Measurements from ENCODE around the gene BTG1.

DNA sequence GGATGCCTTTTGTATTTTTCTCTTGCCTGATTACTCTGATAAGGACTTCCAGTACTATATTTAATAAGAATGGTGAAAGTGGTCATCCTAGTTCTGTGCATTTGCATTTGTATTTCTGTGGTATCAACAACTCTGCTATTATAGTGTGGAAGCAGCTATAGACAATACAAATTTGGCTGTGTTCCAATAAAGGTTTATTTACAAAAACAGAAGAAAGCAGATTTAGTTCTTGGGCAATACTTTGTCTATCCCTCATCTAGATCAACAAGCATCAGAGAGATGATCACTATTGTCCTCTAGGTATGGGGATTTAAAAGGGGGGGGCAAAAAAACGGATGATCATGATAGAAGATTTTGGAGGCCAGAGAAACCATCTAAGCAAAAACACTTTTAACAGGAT lies 19.1 kb upstream of the BTG1 start:
- TF ChIP-seq, protein P1, sequence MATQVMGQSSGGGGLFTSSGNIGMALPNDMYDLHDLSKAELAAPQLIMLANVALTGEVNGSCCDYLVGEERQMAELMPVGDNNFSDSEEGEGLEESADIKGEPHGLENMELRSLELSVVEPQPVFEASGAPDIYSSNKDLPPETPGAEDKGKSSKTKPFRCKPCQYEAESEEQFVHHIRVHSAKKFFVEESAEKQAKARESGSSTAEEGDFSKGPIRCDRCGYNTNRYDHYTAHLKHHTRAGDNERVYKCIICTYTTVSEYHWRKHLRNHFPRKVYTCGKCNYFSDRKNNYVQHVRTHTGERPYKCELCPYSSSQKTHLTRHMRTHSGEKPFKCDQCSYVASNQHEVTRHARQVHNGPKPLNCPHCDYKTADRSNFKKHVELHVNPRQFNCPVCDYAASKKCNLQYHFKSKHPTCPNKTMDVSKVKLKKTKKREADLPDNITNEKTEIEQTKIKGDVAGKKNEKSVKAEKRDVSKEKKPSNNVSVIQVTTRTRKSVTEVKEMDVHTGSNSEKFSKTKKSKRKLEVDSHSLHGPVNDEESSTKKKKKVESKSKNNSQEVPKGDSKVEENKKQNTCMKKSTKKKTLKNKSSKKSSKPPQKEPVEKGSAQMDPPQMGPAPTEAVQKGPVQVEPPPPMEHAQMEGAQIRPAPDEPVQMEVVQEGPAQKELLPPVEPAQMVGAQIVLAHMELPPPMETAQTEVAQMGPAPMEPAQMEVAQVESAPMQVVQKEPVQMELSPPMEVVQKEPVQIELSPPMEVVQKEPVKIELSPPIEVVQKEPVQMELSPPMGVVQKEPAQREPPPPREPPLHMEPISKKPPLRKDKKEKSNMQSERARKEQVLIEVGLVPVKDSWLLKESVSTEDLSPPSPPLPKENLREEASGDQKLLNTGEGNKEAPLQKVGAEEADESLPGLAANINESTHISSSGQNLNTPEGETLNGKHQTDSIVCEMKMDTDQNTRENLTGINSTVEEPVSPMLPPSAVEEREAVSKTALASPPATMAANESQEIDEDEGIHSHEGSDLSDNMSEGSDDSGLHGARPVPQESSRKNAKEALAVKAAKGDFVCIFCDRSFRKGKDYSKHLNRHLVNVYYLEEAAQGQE (IDR thresholded peaks at IDR 0.05; ENCODE audit: unreplicated experiment) = no peak
- TF ChIP-seq POLR2AphosphoS5 (IDR thresholded peaks at IDR 0.05; ENCODE audit: low read depth) (no peak), STAT1 (IDR thresholded peaks at IDR 0.05; ENCODE audit: unreplicated experiment) (no peak), EZH2 (IDR thresholded peaks at IDR 0.05; ENCODE audit: low read depth, unreplicated experiment) (no peak), JUNB (IDR thresholded peaks at IDR 0.05; ENCODE audit: unreplicated experiment) (no peak), CREB1 (CRISPR knock-in tag; IDR thresholded peaks at IDR 0.05; ENCODE audit: low read depth) (no peak), EZH2phosphoT487 (IDR thresholded peaks at IDR 0.05; ENCODE audit: unreplicated experiment) (no peak), ZNF331 (CRISPR knock-in tag; IDR thresholded peaks at IDR 0.05; ENCODE audit: low read depth) (no peak), NANOG (IDR thresholded peaks at IDR 0.05; ENCODE audit: borderline replicate concordance) (no peak), ETS1 (IDR thresholded peaks at IDR 0.05) (no peak), ZNF114 (CRISPR knock-in tag; IDR thresholded peaks at IDR 0.05) (no peak)
- TF ChIP-seq, protein P2, sequence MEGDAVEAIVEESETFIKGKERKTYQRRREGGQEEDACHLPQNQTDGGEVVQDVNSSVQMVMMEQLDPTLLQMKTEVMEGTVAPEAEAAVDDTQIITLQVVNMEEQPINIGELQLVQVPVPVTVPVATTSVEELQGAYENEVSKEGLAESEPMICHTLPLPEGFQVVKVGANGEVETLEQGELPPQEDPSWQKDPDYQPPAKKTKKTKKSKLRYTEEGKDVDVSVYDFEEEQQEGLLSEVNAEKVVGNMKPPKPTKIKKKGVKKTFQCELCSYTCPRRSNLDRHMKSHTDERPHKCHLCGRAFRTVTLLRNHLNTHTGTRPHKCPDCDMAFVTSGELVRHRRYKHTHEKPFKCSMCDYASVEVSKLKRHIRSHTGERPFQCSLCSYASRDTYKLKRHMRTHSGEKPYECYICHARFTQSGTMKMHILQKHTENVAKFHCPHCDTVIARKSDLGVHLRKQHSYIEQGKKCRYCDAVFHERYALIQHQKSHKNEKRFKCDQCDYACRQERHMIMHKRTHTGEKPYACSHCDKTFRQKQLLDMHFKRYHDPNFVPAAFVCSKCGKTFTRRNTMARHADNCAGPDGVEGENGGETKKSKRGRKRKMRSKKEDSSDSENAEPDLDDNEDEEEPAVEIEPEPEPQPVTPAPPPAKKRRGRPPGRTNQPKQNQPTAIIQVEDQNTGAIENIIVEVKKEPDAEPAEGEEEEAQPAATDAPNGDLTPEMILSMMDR (conservative IDR thresholded peaks at IDR 0.05; ENCODE audit: low read depth in 2 of 2) = no peak
- TF ChIP-seq, protein P3, sequence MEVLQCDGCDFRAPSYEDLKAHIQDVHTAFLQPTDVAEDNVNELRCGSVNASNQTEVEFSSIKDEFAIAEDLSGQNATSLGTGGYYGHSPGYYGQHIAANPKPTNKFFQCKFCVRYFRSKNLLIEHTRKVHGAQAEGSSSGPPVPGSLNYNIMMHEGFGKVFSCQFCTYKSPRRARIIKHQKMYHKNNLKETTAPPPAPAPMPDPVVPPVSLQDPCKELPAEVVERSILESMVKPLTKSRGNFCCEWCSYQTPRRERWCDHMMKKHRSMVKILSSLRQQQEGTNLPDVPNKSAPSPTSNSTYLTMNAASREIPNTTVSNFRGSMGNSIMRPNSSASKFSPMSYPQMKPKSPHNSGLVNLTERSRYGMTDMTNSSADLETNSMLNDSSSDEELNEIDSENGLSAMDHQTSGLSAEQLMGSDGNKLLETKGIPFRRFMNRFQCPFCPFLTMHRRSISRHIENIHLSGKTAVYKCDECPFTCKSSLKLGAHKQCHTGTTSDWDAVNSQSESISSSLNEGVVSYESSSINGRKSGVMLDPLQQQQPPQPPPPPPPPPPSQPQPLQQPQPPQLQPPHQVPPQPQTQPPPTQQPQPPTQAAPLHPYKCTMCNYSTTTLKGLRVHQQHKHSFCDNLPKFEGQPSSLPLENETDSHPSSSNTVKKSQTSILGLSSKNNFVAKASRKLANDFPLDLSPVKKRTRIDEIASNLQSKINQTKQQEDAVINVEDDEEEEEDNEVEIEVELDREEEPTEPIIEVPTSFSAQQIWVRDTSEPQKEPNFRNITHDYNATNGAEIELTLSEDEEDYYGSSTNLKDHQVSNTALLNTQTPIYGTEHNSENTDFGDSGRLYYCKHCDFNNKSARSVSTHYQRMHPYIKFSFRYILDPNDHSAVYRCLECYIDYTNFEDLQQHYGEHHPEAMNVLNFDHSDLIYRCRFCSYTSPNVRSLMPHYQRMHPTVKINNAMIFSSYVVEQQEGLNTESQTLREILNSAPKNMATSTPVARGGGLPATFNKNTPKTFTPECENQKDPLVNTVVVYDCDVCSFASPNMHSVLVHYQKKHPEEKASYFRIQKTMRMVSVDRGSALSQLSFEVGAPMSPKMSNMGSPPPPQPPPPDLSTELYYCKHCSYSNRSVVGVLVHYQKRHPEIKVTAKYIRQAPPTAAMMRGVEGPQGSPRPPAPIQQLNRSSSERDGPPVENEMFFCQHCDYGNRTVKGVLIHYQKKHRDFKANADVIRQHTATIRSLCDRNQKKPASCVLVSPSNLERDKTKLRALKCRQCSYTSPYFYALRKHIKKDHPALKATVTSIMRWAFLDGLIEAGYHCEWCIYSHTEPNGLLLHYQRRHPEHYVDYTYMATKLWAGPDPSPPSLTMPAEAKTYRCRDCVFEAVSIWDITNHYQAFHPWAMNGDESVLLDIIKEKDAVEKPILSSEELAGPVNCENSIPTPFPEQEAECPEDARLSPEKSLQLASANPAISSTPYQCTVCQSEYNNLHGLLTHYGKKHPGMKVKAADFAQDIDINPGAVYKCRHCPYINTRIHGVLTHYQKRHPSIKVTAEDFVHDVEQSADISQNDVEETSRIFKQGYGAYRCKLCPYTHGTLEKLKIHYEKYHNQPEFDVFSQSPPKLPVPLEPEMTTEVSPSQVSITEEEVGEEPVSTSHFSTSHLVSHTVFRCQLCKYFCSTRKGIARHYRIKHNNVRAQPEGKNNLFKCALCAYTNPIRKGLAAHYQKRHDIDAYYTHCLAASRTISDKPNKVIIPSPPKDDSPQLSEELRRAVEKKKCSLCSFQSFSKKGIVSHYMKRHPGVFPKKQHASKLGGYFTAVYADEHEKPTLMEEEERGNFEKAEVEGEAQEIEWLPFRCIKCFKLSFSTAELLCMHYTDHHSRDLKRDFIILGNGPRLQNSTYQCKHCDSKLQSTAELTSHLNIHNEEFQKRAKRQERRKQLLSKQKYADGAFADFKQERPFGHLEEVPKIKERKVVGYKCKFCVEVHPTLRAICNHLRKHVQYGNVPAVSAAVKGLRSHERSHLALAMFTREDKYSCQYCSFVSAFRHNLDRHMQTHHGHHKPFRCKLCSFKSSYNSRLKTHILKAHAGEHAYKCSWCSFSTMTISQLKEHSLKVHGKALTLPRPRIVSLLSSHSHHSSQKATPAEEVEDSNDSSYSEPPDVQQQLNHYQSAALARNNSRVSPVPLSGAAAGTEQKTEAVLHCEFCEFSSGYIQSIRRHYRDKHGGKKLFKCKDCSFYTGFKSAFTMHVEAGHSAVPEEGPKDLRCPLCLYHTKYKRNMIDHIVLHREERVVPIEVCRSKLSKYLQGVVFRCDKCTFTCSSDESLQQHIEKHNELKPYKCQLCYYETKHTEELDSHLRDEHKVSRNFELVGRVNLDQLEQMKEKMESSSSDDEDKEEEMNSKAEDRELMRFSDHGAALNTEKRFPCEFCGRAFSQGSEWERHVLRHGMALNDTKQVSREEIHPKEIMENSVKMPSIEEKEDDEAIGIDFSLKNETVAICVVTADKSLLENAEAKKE (CRISPR knock-in tag; IDR thresholded peaks at IDR 0.05) = no peak

Measured in GM23338 (cell line).